KBM-7 (cell line): ENCODE data around the gene PRKCZ.

Experiments
- DNase-seq: peaks from one replicate; pipeline ENCODE4 v3.0.0-alpha.2; 2015
- in situ Hi-C: fragments of 300-500 bp; cut with MboI; formaldehyde crosslinking; loops from 2 replicates; pipeline ENCODE4 v1.14.3; 2020; ENCODE audit warnings: low sequenced_read_pairs, low pct_unique_long_range_greater_than_20kb, mixed read lengths

Gene PRKCZ

DNA sequence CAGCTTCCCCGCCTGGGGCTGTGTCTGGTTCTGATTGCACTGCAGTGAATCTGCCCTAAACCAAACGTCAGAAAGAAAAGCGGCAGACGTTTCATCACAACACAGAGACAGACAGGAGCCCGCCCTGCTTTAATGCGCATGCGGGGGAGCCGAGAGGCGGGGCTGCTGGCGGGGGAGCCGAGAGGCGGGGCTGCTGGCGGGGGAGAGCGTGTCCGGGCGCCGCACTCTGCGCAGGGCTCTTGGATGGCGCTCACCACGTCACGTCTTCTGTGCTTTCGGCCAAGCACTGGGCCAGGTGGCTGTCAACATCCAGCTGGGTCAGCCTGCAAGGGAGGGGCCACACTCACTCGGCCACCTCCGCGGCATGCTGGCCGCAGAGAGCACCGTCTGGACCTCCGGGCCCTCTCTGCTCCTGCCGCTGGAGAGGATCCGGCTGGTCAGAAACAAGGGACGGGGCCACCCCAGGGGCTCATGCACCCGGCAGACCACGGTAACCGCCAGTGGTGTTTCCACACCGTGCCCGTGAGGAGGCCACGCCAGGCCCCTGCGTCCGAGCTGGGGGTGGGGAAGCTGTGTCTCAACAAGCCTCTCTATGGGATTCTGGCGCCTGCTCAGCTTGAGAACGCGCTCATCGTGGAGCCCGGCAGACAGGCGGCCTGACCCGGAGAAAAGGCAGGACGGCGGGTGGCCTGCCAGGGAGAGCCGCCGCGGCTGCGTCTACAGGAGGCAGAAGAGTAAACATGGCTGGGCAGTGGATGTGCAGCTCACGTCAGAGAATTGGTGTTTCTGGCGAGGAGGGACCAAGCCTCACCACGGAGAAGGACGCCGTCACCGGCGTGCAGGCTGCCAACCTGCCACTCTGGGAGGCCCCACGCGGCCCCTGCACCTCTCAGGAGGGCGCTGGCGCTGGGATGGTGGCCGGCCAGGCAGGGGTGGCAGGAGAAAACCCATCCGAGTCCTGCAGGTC, 139.5 kb downstream of the PRKCZ start:
- in situ Hi-C loops: loop anchor here (10.0 to 25.0 kb wide), 2 partner anchors 185 to 598 kb away; no protein-coding TSS in a partner anchor
- no peak for DNase-seq

DNA sequence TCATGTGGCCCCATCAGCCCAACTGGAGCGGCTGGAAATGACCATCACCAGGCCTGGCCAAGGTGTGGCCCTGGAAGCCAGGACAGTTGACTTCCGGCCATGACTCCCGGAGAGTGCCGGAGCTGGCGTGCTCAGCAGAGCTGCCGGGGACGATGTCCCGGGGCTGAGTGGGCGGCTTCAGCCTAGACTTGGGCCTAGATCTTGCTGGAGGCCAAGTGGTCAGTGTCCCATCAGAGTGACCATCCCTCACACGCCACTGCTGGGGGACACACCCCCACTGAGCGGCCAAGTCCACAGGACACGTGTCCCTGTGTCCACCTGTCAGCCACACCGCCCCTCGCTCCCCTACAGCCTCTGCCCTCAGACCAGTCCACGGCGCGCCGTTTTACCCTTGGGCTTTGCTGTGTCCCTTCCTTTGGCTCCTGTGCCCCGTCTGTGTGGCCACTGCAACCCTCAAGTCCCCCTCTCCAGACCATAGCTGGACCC, 140.3 kb downstream of the PRKCZ start:
- in situ Hi-C loops: loop anchor here (10.0 to 25.0 kb wide), 2 partner anchors 184 to 597 kb away; no protein-coding TSS in a partner anchor
- DNase-seq: no peak

DNA sequence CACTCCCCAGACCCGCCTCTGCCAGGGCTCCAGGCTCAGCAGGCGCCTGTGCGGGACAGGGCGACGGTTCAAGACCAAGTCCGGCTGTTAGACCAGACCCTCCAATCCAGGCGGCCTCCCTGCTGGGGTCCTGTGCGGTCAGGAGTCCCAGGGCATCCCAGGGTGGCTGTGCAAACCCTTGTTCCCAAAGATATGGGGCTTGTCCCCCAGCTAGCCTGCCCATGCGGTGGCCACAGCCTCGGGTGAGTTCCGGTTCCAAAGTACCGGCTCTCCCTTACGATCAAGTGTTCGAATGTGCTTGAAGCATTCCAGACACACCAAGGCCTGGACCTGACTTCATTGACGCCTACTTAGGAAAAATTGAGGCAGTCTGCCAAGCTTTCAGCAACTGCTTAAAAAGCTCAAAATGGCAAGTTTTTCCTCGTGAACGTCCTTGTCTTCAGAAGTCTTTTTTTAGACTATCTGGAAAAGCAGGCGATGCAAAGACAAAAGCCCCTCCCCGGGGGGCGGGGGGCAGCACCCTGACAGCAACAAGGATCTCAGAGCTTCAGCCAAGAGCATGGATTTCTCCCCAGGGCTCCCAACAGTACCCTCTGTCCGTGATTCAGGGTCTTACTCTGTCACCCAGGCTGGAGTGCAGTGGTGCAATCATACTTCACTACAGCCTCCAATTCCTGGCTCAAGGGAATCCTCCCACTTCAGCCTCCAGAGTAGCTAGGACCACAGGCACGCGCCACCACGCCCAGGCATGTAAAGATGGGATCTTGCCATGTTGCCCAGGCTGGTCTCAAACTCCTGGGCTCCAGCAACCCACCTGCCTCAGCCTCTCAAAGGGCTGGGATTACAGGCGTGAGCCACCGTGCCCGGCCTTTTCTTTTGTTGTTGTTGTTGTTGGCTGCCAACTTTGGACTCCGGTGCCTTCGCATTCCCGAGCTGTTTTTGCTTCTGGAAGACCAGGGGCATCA, 142.1 kb downstream of the PRKCZ start:
- in situ Hi-C loops: loop anchor here (10.0 to 25.0 kb wide), 2 partner anchors 182 to 595 kb away; no protein-coding TSS in a partner anchor
- DNase-seq: no peak

DNA sequence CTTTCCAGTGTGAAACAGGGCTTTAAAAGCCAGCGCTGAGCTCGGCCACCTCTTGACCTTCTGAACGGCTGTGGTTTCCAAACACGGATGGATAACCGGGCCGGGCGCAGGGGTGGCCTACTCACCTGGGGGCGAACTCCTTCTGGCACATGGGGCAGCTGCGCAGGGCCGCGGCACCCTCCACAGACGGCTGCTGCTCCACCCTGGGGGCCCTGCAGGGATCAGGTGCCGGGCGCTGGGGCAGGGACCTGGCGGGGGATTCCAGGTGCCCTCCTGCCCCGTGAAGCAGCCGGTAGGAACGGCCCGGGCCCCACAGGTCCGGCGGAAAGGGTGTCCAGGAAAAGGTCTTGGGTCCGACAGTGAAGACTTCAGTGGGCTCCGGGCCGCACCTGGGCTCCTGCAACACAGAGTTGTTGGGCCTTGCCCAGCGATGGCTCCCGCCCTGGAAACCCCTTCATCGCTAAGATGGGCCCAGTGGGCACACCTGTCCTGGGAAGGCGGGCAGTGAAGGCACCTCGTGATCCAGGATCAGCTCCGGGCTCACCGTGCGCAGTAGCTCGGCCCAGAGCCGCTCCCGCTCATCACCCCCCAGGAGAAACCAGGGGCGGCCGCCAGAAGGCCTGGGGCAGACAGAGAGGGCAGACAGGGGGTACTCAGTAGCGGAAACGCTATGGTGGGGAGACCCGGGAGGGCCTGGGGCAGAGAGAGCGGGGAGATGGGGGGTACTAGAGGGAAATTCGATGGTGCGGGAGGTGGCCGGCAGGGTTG, 143.5 kb downstream of the PRKCZ start:
- DNase-seq: no peak
- in situ Hi-C loops: loop anchor here (10.0 to 25.0 kb wide), 2 partner anchors 181 to 594 kb away; no protein-coding TSS in a partner anchor

DNA sequence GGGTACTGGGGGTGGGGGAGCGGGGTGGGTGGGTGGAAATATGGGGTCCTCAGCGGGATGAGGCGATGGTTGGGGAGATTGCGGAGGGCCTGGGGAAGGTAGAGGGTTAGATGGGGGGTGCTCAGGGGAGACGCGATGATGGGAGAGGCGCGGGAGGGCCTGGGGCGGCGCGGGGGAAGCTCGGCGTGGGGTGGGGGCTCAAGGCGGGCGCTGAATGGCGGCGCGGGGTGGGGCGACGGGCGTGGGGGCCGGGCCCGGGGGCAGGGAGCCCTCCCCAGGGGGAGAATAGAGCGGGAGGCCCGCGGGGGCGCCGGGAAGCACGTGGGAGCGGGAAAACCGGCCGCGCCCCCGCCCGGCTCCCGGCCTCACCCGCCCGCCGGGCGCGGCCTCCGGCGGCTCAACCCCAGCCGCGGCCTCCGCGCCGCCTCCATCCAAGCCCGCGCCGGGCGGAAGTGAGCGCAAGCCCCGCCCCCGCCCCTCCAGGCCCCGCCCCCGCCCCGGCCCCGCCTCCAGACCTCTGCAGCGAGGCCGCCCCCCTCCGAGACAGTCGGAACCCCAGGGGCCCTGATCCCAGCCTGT, 144.2 kb downstream of the PRKCZ start, which contains the start of gene FAAP20:
Gene FAAP20, minus strand, starts transcription at position 454 of the 579 bp plus-strand sequence. Its CDS starts 23 bp downstream, at position 431.
- in situ Hi-C loops: loop anchor here (10.0 to 25.0 kb wide), 2 partner anchors 180 to 593 kb away; no protein-coding TSS in a partner anchor
- DNase-seq: no peak

DNA sequence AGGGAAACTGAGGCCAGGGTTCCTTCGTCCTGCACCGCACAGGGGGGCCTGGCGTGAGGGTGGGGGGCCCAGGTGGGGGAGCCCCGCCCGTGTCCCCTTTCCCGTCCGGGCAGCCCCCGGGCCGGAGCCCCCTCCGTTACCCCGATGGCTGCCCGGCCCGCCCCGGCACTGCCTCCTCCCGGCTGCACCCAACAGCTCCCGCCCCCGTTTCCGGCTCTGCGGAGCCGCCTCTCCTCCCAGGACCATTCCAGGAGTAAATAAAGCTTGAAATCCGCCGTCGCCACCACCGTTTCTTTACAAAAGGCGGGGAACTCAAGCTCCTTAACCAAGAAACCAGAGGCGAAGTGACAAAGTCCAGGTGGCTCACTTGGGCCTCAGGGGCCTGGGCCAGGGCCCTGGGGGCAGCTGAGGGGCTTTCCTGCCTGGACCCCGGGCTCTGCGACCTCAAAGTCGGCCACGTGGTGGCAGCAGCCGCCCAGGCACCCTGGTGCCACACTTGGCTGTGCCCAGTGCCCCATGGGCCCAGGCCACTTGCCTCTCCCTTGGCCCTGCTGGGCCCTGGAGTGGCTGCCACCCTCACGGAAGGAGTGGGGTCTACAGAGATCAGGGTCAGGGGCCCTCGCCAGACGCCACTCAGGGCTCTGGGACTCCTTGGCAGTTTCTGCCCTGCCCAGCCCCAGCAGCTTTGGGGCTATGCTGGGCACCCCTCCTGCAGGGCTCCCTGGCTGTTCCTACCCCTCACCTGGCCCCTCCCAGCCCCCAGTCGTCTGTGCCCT, 144.9 kb downstream of the PRKCZ start:
- DNase-seq: peak; percentile 89
- in situ Hi-C loops: loop anchor here (10.0 to 25.0 kb wide), 2 partner anchors 180 to 592 kb away; no protein-coding TSS in a partner anchor

DNA sequence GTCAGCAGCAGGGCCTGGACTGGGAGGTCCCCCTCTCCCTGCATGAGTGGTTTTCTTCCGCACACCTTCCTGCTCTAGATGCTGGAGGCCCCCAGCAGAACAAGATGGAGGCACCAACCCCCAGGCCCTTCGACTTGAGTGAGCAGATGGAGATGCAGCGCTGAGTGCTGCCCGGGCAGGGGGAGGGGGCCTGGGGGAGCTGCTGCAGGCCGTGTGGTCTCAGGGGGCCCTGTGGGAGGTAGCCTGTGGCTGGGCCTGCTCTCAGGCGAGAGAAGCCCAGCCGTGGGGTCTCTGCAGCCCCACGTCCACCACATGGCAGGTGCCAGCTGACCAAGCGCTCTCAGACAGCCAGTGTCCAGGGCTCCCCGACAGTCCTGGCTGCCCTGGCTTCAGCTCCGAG, 145.6 kb downstream of the PRKCZ start:
- in situ Hi-C loops: loop anchor here (10.0 to 25.0 kb wide), 2 partner anchors 179 to 592 kb away; no protein-coding TSS in a partner anchor
- DNase-seq: no peak

DNA sequence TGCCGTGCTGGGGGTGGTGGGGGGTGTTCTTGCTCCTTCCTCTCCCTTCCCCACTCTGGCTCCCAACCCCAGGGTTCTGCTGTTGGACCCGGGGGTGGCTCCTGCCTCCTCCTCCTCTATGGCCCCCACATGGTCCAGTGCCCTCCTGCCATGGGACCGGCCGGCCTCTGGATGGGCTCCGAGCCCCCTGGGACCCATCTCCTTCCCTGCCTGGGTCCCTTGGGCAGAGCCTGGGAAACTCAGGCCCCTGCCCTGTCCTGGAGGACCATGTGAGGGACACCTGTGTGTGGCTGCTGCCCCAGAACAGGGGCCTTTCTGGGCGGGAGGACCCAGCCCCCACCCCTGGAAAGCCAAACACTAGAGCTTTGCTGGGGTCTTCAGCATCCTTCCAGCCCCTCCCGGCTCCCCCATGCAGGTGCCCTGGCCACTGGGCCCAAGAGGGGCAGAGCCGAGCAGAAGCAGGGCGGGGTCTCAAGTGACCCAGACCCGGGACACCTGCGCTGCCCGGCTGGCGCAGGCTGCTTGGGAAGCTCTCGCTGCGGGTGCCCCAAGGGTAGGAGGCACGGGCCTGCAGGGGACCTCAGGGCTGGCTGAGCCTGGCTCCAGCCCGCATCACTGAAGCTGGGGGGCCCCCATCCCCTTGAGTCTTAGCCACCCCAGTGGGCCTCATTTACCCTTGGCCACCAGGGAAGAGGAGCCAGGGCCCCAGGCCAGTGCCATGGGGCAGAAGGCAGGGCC, 146.9 kb downstream of the PRKCZ start:
- DNase-seq: no peak
- in situ Hi-C loops: loop anchor here (10.0 to 25.0 kb wide), 2 partner anchors 178 to 590 kb away; no protein-coding TSS in a partner anchor

DNA sequence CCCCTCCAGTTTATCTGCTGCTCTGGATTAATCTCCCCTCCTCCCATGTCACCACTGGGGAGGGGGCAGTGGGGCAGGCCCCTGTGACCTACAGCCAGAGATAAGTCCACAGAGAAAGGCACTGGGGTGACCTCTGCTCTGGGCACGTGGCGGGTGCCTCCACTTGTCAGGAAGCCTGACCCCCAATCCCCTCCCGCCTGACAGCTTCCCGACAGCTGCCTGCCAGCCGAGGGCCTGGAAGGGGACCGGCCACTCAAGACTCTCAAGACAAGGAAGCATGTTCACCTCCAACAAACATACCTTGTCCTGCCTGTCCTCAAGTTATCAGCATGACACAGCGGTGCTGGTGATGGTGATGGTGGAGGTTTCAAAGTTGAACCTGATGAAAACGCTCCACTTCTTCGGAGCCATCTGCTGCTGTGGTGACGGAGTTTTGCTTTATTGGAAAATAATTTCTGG, 147.5 kb downstream of the PRKCZ start:
- DNase-seq: no peak
- in situ Hi-C loops: loop anchor here (10.0 to 25.0 kb wide), 2 partner anchors 177 to 590 kb away; no protein-coding TSS in a partner anchor

DNA sequence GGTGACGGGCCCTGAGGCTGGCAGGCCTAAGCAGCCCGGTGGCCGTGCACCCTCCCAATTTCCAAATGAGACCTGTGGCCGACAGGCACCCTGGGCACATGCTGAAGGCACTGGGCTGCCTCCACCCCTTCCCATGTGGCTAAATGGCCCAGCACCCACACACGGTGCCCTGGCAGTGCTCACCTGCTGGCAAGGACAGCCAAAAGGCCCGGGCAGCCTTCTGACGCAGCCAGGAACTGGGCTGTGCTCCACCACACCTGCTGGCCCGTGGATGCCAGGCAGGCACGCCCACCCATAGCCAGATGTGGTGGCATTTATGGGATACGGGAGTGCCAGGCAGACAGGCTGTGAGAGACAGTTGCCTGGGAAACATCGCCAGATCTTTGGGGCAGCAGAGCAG, 148.4 kb downstream of the PRKCZ start:
- in situ Hi-C loops: loop anchor here (10.0 to 25.0 kb wide), 2 partner anchors 176 to 589 kb away; no protein-coding TSS in a partner anchor
- no peak for DNase-seq

DNA sequence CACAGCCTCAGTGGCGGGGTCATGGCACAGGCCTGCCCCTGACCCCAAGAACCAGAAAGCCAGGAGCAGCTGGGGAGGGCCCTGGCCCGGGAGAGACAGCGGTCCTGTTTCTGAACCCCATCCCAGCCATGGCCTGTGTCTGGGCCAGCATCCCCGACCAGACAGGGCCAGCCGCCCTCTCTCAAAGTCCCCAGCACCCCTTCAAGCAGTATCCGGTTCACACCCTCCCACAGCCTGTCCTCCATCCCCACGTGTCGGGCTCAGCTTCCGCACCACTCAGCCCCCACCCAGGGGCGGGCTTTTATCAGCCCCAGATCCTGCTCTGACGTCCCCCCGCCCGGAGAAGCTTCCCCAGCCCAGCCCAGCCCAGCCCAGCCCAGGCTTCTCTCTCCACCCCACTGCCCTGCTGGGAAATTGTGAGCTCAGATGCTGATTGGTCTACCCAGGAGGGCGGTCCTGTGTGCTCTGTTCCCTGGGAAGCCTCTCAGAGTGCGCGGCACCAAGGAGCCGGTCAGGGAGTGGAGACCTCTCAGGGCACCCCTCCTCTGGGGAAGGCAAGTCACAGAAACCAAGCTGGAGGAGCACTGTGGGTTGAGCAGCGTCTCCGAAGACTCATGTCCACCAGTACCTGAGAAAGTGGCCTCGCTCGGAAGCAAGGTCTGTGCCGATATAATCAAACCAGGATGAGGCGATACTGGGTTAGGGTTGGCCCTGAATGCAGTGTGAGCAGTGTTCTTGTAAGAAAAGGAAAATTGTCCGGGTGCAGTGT, 149.0 kb downstream of the PRKCZ start:
- in situ Hi-C loops: loop anchor here (10.0 to 25.0 kb wide), 2 partner anchors 176 to 588 kb away; no protein-coding TSS in a partner anchor
- no peak for DNase-seq

DNA sequence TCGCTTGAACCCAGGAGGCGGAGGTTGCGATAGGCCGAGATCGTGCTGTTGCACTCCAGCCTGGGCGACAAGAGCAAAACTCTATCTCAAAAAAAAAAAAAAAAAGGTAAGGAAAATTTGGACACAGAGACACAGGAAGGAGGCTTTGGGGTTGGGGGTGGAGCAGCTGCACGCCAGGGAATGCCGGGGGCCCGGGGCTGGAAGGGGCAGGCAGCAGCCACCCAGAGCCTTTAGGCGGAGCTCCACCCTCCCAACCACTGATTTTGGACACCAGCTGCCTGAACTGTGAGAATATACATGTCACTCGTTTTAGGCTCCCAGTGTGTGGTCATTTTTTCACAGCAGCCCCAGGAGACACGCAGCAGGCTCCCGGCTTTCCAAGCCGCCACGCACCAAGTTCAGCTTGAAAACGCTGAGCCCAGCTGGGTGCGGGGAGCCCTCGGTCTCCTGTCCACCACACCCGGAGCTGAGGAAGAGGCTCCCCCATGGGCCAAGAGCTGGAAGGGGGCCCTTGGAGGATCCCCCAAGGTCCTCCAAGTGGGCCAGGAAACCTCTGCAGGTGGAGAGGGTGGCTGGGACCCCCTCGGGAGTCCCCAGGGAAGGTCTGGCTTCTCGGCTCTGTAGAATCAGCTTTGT, 150.2 kb downstream of the PRKCZ start:
- in situ Hi-C loops: no loop called here
- DNase-seq: no peak

DNA sequence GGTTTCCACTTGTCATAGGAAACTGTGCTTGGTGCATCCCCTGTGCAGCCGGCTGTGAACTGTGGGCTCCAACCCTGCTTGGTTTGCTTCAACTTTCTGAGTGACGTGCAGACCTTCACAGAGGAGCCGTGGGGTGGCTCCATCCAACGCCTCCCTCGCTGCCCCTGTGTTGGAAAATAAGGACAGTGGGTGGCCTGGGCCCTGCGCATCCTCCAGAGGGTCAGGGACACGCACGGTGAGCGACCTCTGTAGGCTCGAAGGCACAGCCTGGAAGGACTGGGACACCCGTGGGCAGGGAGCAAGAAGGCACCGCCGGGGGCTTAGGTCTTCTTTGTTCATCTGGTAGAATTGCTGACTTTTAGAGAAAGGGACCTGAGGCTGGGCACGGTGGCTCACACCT, 150.9 kb downstream of the PRKCZ start:
- DNase-seq: no peak
- in situ Hi-C loops: no loop called here

DNA sequence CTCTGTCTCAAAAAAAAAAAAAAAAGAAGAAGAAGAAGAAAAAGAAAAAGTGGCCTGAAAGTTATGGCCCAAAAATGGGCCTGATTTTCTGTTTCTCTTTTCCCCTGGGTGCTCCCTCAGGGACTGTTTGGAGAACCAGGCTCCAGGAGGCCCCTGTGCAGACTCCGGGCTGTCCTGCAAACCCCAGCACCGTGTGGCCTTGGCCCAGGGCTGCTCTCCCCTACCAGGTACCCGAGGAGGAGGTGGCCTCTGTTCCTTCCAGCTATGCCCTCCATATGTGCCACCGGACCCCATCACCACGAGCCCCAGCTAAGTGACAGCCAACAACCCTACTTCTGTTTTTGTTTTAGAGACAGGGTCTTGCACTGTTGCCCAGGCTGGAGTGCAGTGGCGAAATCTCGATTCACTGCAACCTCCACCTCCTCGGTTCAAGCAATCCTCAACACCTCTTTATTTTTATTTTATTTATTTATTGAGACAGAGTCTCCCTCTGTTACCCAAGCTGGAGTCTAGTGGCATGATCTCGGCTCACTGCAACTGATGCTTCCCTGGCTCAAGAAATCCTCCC, 151.9 kb downstream of the PRKCZ start:
- DNase-seq: no peak
- in situ Hi-C loops: no loop called here
